Stomach (tissue), 9 donors: ENCODE data around the gene STRBP. TPM values are rescaled to one million over a fixed set of nuclear protein-coding genes. Genes with fewer than 3 reads are reported as not detected.

Experiments used
- DNase-seq, 2 donors: peaks; one replicate each; pipeline versions ENCODE4 v3.0.0 to v3.0.0-alpha.2; 2013 to 2019
- H3K27ac ChIP-seq, 5 donors: fragments of 200-600 bp in 4 of 5; sonication (generic) in 4 of 5; one replicate each; pipeline ENCODE4 v1.5.1; 2013 to 2019; ENCODE audit warnings: mild to moderate bottlenecking in 1 of 5, moderate library complexity in 1 of 5
- H3K27me3 ChIP-seq, 3 donors: fragments of 200-600 bp; sonication (generic); one replicate each; pipeline ENCODE4 v1.5.1; 2017 to 2019; ENCODE audit warnings: mixed run types in 1 of 3
- H3K36me3 ChIP-seq, 4 donors: fragments of 200-600 bp; sonication (generic); 1 replicate in 3 of 4; 2 replicates in 1 of 4; pipeline ENCODE4 v1.5.1; 2016 to 2019
- H3K4me1 ChIP-seq, 4 donors: fragments of 200-600 bp; sonication (generic); one replicate each; pipeline ENCODE4 v1.5.1; 2016 to 2019
- H3K4me3 ChIP-seq, 4 donors: fragments of 200-600 bp; sonication (generic) in 3 of 4; one replicate each; pipeline ENCODE4 v1.5.1; 2016 to 2019; ENCODE audit warnings: mild to moderate bottlenecking in 1 of 4
- H3K9me3 ChIP-seq, 4 donors: fragments of 200-600 bp; sonication (generic); one replicate each; pipeline ENCODE4 v1.5.1; 2016 to 2019
- EP300 ChIP-seq: sonication (generic); formaldehyde crosslinking; IDR thresholded peaks from one replicate; pipeline ENCODE4 v1.6.1; 2017; ENCODE audit warnings: antibody characterized with exemption
- POLR2A ChIP-seq, 4 donors: fragments of 450-650 bp; IDR thresholded peaks; one replicate each; pipeline ENCODE4 v1.6.1; 2016; ENCODE audit warnings: antibody characterized with exemption in 4 of 4, control low read depth in 2 of 4, mild to moderate bottlenecking in 1 of 4, moderate library complexity in 1 of 4
- POLR2AphosphoS5 ChIP-seq, 3 donors: sonication (generic); formaldehyde crosslinking; IDR thresholded peaks; one replicate each; pipeline ENCODE4 v1.6.1; 2016; ENCODE audit warnings: antibody characterized with exemption in 3 of 3
- WGBS, 5 donors: extraction: QIAGEN DNeasy Blood & Tissue Kit in 3 of 5; methylation state at CpG; one replicate each; pipeline versions ENCODE4 v1.1.5 to v1.1.7; 2013 to 2018; 5-methylcytosine and 5-hydroxymethylcytosine counted together
- intact Hi-C: fragments of 100-400 bp; cut with DNase I; formaldehyde crosslinking; loops from one replicate; pipeline ENCODE4 v1.15.1; 2023; ENCODE audit warnings: low total_unique reads
- polyA plus RNA-seq, 3 donors: library from polyadenylated mRNA; stranded (reverse); fragments of 200-250 nt; gene quantifications; one replicate each; pipeline ENCODE4 v1.2.3, GENCODE V29; 2013
- total RNA-seq, 5 donors: library from RNA; depleted of rRNA; stranded (reverse); fragments of >200 nt; gene quantifications; one replicate each; pipeline versions ENCODE4 v1.1.0 to v1.2.3, GENCODE V29; 2014 to 2016
- TF ChIP-seq, protein P1 (sequence below), 7 experiments: fragments of 450-650 bp in 4 of 7; fragments of 200-600 bp in 3 of 7; sonication (generic) in 3 of 7; IDR thresholded peaks; one replicate each; pipeline ENCODE4 v1.5.1; 2016 to 2019; ENCODE audit warnings: antibody characterized with exemption in 7 of 7, control low read depth in 2 of 7, mild to moderate bottlenecking in 1 of 7
- donor health status: healthy with polysubstance abuse.
- donor health status: Bipolar disorder and iron deficiency.
- donor health status: healthy.

STRBP gene
- total and polyA plus RNA-seq, 8 donors, result 5.5 to 21.0 (median 10.2) TPM

DNA sequence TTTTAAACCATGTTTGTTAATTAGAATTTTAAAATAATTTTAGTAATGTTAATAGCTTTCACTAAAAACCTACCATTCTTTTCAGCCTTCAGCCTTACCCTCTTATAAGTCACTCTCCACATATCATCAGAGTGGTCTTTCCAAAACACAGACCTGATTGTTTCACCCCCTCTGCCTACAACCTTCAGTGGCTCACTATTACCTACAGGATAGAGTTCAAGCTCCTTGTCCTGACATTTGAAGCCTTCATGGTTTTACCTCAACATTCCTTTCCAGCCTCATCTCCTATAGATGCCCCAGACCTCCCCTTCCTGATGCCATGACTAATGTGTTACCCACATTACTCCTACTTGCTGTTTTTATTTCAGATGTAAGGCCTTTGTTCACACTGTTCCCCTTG lies 27.8 kb upstream of the STRBP start:
- Histone ChIP-seq H3K36me3 (no peaks in the 10 kb centered on the region), H3K27me3 (no peaks in the 10 kb centered on the region), H3K27ac (no peak overlapping the region), H3K4me1 (no peaks in the 10 kb centered on the region), H3K9me3 (no peaks in the 10 kb centered on the region), H3K4me3 (no peak overlapping the region)
- DNase-seq, result no peak
- TF ChIP-seq, protein P1, sequence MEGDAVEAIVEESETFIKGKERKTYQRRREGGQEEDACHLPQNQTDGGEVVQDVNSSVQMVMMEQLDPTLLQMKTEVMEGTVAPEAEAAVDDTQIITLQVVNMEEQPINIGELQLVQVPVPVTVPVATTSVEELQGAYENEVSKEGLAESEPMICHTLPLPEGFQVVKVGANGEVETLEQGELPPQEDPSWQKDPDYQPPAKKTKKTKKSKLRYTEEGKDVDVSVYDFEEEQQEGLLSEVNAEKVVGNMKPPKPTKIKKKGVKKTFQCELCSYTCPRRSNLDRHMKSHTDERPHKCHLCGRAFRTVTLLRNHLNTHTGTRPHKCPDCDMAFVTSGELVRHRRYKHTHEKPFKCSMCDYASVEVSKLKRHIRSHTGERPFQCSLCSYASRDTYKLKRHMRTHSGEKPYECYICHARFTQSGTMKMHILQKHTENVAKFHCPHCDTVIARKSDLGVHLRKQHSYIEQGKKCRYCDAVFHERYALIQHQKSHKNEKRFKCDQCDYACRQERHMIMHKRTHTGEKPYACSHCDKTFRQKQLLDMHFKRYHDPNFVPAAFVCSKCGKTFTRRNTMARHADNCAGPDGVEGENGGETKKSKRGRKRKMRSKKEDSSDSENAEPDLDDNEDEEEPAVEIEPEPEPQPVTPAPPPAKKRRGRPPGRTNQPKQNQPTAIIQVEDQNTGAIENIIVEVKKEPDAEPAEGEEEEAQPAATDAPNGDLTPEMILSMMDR (IDR thresholded peaks at IDR 0.05), result no peak
- no peak for TF ChIP-seq POLR2AphosphoS5 (IDR thresholded peaks at IDR 0.05)
- intact Hi-C loops, result no loop called here

DNA sequence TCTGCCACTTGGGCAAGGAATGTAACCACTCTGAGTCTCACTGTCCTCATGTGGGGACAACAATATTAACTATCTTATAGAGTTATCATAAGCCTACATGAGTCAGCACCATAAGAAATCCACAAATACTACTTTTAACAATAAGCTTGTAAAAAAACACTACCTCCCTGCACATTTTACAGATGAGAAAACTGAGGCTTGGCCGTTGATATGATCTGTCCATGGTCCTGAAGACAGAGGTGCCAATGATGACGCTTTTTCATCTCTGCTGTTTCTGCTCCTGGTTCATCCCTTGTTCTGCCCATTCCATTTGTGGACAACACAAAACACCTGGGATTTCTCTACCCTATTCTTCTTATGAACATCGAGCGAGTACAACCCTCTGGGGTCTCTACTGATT lies 23.4 kb upstream of the STRBP start:
- Histone ChIP-seq H3K27ac (no peak overlapping the region), H3K36me3 (no peaks in the 10 kb centered on the region), H3K9me3 (no peaks in the 10 kb centered on the region), H3K27me3 (no peaks in the 10 kb centered on the region), H3K4me3 (no peak overlapping the region), H3K4me1 (no peaks in the 10 kb centered on the region)
- 86 to 92% (median 87%) methylated on average over 4 of the region's 4 CpGs for WGBS, 5 donors
- no peak for DNase-seq
- TF ChIP-seq POLR2AphosphoS5 (IDR thresholded peaks at IDR 0.05), result no peak
- TF ChIP-seq POLR2A (IDR thresholded peaks at IDR 0.05), result no peak
- no peak for TF ChIP-seq EP300
- TF ChIP-seq, protein P1 (IDR thresholded peaks at IDR 0.05), result no peak
- intact Hi-C loops, result no loop called here

DNA sequence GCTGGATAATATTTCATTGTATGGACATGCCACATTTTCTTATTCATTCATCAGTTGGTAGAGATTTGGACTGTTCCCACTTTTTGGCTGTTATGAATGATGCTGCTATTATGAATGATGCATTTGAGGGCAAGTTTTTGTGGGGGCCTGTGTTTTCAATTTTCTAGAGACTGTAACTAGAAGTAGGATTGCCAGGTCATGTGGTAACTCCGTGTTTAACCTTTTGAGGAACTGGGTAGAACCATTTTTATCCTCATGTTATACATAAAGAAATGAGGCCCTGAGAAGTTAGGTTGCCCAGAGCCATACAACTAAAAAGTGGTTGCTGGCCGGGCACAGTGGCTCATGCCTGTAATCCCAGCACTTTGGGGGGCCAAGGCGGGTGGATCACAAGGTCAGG lies 22.4 kb upstream of the STRBP start:
- no peaks in the 10 kb centered on the region for H3K36me3 ChIP-seq
- WGBS, 5 donors, result 68 to 90% (median 73%) methylated on average over 3 of the region's 3 CpGs
- no peaks in the 10 kb centered on the region for H3K27me3 ChIP-seq
- H3K27ac ChIP-seq, result no peak overlapping the region
- intact Hi-C loops, result no loop called here
- H3K4me1 ChIP-seq, result no peaks in the 10 kb centered on the region
- H3K9me3 ChIP-seq, result no peaks in the 10 kb centered on the region
- no peak for DNase-seq
- H3K4me3 ChIP-seq, result no peak overlapping the region
- TF ChIP-seq EP300 (no peak), POLR2AphosphoS5 (IDR thresholded peaks at IDR 0.05) (no peak), POLR2A (IDR thresholded peaks at IDR 0.05) (no peak)
- TF ChIP-seq, protein P1 (IDR thresholded peaks at IDR 0.05), result no peak

DNA sequence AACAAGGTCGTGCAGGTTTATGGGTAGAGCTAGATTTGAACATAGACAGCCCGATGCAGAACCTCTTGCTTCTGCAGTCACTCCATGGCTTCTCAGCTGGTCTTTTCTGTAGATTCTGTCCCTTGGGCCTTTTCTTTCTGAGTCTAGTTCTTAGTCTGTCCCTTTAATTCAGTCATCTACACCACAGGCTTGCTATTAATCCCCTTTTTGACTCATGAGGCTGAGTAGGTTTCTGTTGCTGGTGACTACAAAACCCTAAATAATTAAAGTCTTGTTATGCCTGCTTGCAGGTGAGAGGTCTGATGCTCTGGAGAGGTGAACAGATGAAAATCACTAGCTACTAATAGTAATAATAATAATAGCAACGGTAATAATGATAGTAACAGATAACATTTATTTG lies 19.3 kb upstream of the STRBP start:
- 69 to 85% (median 80%) methylated on average over 3 of the region's 3 CpGs for WGBS, 5 donors
- DNase-seq, result no peak
- peaks cover 0 to 4% (median under 1%) of the 10 kb centered on the region in 4 donors for H3K4me1 ChIP-seq
- H3K36me3 ChIP-seq, result no peaks in the 10 kb centered on the region
- intact Hi-C loops, result no loop called here
- no peaks in the 10 kb centered on the region for H3K9me3 ChIP-seq
- H3K27me3 ChIP-seq, result no peaks in the 10 kb centered on the region
- H3K4me3 ChIP-seq, result no peak overlapping the region
- TF ChIP-seq POLR2AphosphoS5 (IDR thresholded peaks at IDR 0.05), result no peak
- TF ChIP-seq, protein P1 (IDR thresholded peaks at IDR 0.05), result no peak
- no peak for TF ChIP-seq POLR2A (IDR thresholded peaks at IDR 0.05)
- TF ChIP-seq EP300, result no peak
- H3K27ac ChIP-seq, result no peak overlapping the region
